AG09309 (cell line): ENCODE measurements around the gene GAPVD1.

Source experiments
- DNase-seq: peaks from one replicate; pipeline ENCODE4 v3.0.0-alpha.2; 2010; ENCODE audit warnings: low read depth
- H3K4me3 ChIP-seq: 2 replicates; pipeline ENCODE4 v1.5.1; 2011; ENCODE audit warnings: mild to moderate bottlenecking, low read depth, low read length, moderate library complexity; ENCODE audit not compliant: control insufficient read depth
- TF ChIP-seq, protein P1 (sequence below): IDR thresholded peaks from 2 replicates; pipeline ENCODE4 v1.5.1; 2011; ENCODE audit warnings: mild to moderate bottlenecking, low read depth, low read length, inconsistent platforms; ENCODE audit not compliant: insufficient read depth, control insufficient read depth; ENCODE audit errors: missing control alignments

The GAPVD1 gene

DNA sequence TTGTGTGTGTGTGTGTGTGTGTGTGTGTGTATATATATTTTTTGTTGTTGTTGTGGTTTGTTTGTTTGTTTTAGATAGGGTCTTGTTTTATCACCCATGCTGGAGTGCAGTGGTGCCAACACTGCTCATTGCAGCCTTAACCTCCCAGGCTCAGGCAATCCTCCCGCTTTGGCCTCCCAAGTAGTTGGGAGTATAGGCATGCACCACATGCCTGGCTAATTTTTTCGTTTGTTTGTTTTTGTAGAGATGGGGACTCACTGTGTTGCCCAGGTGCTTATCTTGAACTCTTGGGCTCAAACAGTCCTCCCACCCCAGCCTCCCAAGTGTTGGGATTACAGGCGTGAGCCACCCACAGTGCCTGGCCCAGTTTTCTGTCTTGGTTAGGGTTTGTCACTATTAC lies 77.3 kb downstream of the GAPVD1 start:
- H3K4me3 ChIP-seq = no peak overlapping the region
- TF ChIP-seq, protein P1, sequence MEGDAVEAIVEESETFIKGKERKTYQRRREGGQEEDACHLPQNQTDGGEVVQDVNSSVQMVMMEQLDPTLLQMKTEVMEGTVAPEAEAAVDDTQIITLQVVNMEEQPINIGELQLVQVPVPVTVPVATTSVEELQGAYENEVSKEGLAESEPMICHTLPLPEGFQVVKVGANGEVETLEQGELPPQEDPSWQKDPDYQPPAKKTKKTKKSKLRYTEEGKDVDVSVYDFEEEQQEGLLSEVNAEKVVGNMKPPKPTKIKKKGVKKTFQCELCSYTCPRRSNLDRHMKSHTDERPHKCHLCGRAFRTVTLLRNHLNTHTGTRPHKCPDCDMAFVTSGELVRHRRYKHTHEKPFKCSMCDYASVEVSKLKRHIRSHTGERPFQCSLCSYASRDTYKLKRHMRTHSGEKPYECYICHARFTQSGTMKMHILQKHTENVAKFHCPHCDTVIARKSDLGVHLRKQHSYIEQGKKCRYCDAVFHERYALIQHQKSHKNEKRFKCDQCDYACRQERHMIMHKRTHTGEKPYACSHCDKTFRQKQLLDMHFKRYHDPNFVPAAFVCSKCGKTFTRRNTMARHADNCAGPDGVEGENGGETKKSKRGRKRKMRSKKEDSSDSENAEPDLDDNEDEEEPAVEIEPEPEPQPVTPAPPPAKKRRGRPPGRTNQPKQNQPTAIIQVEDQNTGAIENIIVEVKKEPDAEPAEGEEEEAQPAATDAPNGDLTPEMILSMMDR = no peak
- no peak for DNase-seq

DNA sequence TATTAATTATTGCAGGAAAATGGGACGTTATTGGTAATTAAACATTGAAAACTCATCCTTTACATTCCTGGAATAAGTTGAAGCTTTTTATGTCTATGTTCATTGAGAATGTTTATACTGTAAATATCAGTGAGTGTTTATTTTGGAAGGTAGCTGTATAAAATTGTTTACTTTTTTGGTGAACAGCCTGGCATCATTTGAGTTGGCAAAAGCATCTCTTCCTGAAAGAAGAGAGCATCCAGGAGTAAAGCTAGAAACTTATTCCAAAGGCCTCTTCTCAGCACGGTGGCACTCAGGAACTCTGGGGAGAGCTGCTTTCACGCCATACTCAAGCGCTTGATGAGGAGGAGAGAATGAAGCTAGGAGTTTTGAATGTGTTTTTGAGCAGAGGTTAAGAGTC lies 79.9 kb downstream of the GAPVD1 start:
- DNase-seq = no peak
- H3K4me3 ChIP-seq = no peak overlapping the region
- TF ChIP-seq, protein P1 = no peak

DNA sequence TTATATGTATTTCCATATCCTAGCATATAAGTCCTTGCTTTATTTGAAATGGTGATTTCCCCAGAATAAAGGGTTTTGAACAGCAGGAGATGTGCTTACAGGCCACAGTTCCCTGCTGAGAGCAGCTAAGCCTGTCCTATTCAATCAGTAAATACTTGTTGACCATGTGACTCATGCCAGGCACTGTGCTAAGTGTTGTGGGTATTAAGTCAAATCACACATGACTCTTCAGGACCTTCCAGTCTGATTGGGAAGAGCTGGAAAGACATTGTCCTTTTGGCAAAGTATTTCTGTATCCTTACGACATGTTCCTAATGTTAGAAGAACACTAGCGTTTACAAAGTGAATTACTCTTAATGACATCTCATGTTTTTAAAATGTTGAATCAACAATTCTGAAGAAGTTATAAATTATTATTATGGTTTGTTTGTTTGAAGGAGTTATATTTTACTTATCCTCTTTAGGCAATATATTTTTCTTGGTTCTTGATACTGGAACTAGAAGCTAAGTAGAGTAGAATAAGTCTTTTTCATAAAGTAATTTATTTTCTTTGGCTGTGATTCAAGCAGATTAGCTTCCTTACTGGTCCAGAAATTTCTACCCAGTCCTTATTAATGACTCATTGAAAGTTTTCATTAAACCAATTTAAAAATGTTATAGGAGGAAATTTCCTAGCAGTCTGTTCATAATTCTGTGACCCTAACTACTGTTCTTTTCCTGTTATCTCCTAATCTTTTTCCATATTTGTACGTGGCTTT lies 82.1 kb downstream of the GAPVD1 start:
- H3K4me3 ChIP-seq = no peak overlapping the region
- no peak for DNase-seq
- TF ChIP-seq, protein P1 = no peak

DNA sequence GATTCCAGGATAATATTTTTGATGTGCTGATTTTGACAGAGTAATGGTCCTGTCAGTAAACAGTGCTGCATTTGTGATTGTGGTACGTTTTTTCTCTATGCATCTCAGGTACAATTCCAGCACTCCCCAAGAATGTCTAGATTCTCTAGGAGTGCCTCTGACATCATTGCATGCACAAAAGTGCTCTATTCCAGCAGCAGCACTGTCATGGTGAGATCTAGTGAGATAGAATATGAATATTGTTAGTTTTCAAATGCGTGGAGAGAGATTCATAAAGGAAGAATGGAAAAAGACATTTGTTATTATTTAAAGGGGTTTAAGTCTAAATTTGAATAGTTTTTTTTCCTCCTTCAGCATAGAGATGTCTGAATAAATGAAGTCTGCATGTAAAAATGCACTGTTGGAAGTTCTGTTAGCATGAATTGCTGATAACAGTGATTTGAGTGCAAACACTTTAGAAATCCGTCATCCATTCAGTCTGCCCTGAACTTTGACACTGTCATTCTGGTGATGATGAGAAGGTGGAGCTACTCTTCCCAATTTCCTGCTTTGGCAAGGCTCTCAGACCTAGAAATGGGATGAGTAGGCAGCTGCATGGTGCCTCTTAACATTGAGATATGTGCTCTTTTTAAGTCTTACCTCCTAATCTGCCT lies 84.6 kb downstream of the GAPVD1 start:
- DNase-seq = no peak
- no peak overlapping the region for H3K4me3 ChIP-seq
- TF ChIP-seq, protein P1 = no peak

DNA sequence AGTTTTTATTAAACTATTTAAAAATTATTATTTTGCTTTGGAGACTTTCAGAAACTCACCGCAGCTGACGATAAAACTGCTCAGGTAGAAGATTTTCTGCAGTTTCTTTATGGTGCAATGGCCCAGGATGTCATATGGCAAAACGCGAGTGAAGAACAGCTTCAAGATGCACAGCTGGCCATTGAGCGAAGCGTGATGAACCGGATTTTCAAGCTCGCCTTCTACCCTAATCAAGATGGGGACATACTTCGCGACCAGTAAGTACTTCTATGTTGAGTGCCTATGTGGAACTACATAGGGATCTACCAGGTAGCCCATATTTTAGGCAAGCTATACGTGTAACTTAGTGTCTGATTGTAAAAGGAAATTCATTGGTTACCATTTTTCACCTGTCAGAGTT lies 94.0 kb downstream of the GAPVD1 start:
- TF ChIP-seq, protein P1 = no peak
- no peak overlapping the region for H3K4me3 ChIP-seq
- no peak for DNase-seq

DNA sequence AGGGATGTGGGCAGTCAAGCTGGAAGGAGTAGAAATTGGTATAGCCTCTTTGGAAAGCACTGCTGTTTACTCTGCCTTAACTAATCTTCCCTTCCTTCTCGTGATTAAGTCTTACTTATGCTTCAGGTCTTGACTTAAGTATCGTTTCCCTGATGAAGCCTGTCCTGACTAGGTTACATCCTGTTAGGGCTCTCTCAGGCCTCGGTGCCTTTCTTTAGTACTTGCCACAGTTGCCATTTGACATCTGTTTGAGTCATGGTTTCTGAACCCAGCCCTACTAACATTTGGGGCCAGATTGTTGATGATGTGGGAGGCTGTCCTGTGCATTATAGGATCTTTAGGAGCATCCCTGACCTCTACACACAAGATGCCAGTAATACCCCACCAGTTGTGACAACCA lies 94.4 kb downstream of the GAPVD1 start:
- TF ChIP-seq, protein P1 = no peak
- H3K4me3 ChIP-seq = no peak overlapping the region
- no peak for DNase-seq
